Fibroblast of the conjunctiva (primary cell): ENCODE results near the gene GYPA.
"Not testable (repeated sequence)": the region's sequence is repeated elsewhere in the genome, so short reads cannot be mapped to it uniquely, and the experiment has no call there.

Source experiments
- DNase-seq: peaks from one replicate; pipeline ENCODE4 v3.0.0-alpha.2; 2010; ENCODE audit warnings: low read depth

Gene GYPA

GRCh38 chr4:144128709-144129320, 11.7 kb downstream of the GYPA start:
- DNase-seq = not testable (repeated sequence)

GRCh38 chr4:144125109-144125508, 15.4 kb downstream of the GYPA start:
- not testable (repeated sequence) for DNase-seq

GRCh38 chr4:144123982-144124635, 16.4 kb downstream of the GYPA start:
- not testable (repeated sequence) for DNase-seq

GRCh38 chr4:144123269-144123668, 17.2 kb downstream of the GYPA start:
- not testable (repeated sequence) for DNase-seq

- DNase-seq = not testable (repeated sequence)
Observed at GRCh38 chr4:144119752-144120151, 20.8 kb downstream of the GYPA start.

GRCh38 chr4:144115519-144115918, 25.0 kb downstream of the GYPA start:
- no peak for DNase-seq

- DNase-seq = no peak
Observed at GRCh38 chr4:144113546-144113945, 27.0 kb downstream of the GYPA start.

GRCh38 chr4:144104509-144105130, 35.9 kb downstream of the GYPA start:
- no peak for DNase-seq

- DNase-seq = not testable (repeated sequence)
Observed at GRCh38 chr4:144097776-144098175, 42.7 kb downstream of the GYPA start.

GRCh38 chr4:144093995-144094394, 46.5 kb downstream of the GYPA start:
- DNase-seq = not testable (repeated sequence)

GRCh38 chr4:144091181-144091580, 49.3 kb downstream of the GYPA start:
- DNase-seq = not testable (repeated sequence)

- no peak for DNase-seq
Observed at GRCh38 chr4:144090744-144091143, 49.8 kb downstream of the GYPA start.

- DNase-seq = not testable (repeated sequence)
Observed at GRCh38 chr4:144082053-144082452, 58.5 kb downstream of the GYPA start.

GRCh38 chr4:144080135-144080534, 60.4 kb downstream of the GYPA start:
- not testable (repeated sequence) for DNase-seq

GRCh38 chr4:144078746-144079145, 61.8 kb downstream of the GYPA start:
- DNase-seq = not testable (repeated sequence)

- not testable (repeated sequence) for DNase-seq
Observed at GRCh38 chr4:144061556-144061955, 79.0 kb downstream of the GYPA start.

- DNase-seq = not testable (repeated sequence)
Observed at GRCh38 chr4:144060234-144060859, 80.2 kb downstream of the GYPA start.
